ENCODE data around the gene MECP2.
A peak's percentile ranks its signal among the peaks of the same experiment; 100 is the strongest.

The MECP2 gene

DNA sequence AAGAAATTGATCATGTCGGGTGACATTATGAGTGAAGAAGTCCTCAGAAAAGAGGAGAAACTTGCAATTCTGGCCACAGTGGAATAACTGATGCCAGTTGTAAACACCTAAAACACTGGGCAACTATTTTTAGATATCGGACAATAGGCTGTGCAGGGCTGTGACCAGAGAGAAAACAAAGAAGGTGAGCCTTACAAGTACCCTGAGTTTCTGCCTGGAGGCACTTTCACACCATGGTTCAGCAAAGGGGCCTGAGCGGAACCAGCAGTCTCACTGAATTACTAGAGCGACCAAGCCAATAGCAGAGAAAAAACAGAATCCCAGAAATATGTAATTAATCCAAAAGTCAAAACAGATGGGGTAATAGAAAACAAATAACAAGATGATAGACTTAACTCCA, 89.0 kb downstream of the MECP2 start:
- no peak for ATAC-seq
- TF ChIP-seq ZNF565 (CRISPR knock-in tag; conservative IDR thresholded peaks at IDR 0.05; ENCODE audit: low read depth) (no peak), TCF4 (CRISPR knock-in tag; IDR thresholded peaks at IDR 0.05; ENCODE audit: borderline replicate concordance) (peak; percentile 55)

DNA sequence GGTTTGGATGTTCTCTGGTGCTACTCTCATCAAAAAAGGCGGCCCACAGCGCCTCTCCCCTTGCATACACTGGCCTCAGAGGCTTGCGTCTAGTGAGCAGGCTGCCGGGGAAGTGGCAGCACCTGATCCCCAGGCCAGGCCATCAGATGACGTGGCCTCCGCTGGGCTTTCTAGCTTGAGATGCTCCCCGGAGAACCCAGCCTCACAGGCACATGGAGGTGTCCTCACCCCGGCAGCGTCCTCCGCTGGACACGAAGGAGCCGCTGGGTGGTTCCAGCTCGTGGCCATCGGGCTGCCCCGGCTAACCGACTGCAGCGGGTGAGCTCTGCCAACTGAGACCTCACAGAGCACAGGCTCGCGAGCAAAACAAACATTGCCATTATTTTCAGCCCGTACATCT, 90.6 kb downstream of the MECP2 start:
- TF ChIP-seq ZNF70 (CRISPR knock-in tag; IDR thresholded peaks at IDR 0.05) = no peak
- TF ChIP-seq ESRRG (CRISPR knock-in tag; IDR thresholded peaks at IDR 0.05) = no peak
- no peak for TF ChIP-seq GLIS3 (CRISPR knock-in tag; IDR thresholded peaks at IDR 0.05)
- TF ChIP-seq TCF4 (CRISPR knock-in tag; IDR thresholded peaks at IDR 0.05; ENCODE audit: borderline replicate concordance) = no peak
- no peak for TF ChIP-seq ZFP3 (CRISPR knock-in tag; IDR thresholded peaks at IDR 0.05)
- TF ChIP-seq ISL1 (CRISPR knock-in tag; IDR thresholded peaks at IDR 0.05) = no peak
- TF ChIP-seq RARB (CRISPR knock-in tag; IDR thresholded peaks at IDR 0.05) = no peak
- no peak for TF ChIP-seq ZNF8 (CRISPR knock-in tag; IDR thresholded peaks at IDR 0.05)
- no peak for TF ChIP-seq OSR1 (CRISPR knock-in tag; IDR thresholded peaks at IDR 0.05)
- TF ChIP-seq, protein P1, sequence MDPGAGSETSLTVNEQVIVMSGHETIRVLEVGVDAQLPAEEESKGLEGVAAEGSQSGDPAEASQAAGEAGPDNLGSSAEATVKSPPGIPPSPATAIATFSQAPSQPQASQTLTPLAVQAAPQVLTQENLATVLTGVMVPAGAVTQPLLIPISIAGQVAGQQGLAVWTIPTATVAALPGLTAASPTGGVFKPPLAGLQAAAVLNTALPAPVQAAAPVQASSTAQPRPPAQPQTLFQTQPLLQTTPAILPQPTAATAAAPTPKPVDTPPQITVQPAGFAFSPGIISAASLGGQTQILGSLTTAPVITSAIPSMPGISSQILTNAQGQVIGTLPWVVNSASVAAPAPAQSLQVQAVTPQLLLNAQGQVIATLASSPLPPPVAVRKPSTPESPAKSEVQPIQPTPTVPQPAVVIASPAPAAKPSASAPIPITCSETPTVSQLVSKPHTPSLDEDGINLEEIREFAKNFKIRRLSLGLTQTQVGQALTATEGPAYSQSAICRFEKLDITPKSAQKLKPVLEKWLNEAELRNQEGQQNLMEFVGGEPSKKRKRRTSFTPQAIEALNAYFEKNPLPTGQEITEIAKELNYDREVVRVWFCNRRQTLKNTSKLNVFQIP (CRISPR knock-in tag; IDR thresholded peaks at IDR 0.05; ENCODE audit: borderline replicate concordance, low read depth) = no peak
- no peak for TF ChIP-seq CSDC2 (CRISPR knock-in tag; IDR thresholded peaks at IDR 0.05)
- TF ChIP-seq BACH2 (CRISPR knock-in tag; IDR thresholded peaks at IDR 0.05; ENCODE audit: borderline replicate concordance) = no peak
- TF ChIP-seq ZC3H10 (CRISPR knock-in tag; IDR thresholded peaks at IDR 0.05) = no peak
- TF ChIP-seq, protein P2, sequence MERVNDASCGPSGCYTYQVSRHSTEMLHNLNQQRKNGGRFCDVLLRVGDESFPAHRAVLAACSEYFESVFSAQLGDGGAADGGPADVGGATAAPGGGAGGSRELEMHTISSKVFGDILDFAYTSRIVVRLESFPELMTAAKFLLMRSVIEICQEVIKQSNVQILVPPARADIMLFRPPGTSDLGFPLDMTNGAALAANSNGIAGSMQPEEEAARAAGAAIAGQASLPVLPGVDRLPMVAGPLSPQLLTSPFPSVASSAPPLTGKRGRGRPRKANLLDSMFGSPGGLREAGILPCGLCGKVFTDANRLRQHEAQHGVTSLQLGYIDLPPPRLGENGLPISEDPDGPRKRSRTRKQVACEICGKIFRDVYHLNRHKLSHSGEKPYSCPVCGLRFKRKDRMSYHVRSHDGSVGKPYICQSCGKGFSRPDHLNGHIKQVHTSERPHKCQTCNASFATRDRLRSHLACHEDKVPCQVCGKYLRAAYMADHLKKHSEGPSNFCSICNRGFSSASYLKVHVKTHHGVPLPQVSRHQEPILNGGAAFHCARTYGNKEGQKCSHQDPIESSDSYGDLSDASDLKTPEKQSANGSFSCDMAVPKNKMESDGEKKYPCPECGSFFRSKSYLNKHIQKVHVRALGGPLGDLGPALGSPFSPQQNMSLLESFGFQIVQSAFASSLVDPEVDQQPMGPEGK (CRISPR knock-in tag; IDR thresholded peaks at IDR 0.05; ENCODE audit: borderline replicate concordance) = no peak
- no peak for TF ChIP-seq SNAI2 (CRISPR knock-in tag; IDR thresholded peaks at IDR 0.05)
- TF ChIP-seq PPARA (CRISPR knock-in tag; IDR thresholded peaks at IDR 0.05; ENCODE audit: borderline replicate concordance) = no peak
- TF ChIP-seq TOX (CRISPR knock-in tag; IDR thresholded peaks at IDR 0.05; ENCODE audit: borderline replicate concordance) = no peak

DNA sequence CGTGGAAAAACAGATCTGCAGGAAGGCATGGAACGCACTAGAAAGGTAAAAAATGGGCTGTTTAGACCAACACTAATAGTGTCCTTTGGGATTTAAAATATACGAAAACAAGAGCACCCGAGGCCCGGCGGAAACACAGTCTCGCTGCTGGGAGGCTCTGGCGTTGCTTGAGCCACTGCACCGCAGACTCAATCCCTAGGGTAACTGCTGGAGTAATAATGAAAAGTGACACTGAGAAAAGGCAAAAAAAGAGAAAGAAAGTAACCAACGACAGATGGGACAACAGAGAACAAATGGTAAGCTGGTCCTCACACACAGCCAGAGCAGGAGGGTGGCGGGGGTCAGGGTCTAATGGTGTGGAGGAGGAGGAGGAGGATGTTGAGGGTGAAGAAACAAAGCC, 93.2 kb downstream of the MECP2 start:
- ATAC-seq = no peak

More for the DNA sequence above, 90.6 kb downstream of the MECP2 start:
- ATAC-seq = peak; percentile 5; the same call in 1 of the 3 replicates

DNA sequence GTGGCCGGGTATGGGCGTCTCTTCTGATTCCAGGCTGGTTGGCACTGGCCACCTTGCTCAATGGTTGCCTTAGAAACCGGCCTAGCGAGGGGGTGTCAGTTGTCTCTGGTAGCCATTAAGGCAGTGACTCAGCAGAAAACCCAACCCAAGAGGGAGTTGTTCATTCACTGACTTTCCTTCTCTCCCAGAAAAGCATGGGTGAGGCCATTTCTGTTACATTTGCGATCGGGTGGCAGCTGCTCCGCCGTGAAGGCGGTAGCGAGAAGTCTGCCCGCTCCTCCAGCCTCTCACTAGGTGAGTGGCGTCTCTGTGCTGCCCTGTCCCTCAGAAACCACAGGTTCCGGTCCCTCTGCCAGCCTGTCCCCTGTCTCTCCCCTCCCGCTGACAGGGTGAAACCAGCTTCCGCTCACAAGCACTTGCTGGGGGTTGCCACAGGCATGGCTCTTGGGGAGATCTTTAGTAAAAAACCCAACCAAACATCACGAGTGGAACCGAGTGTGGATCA, 95.2 kb downstream of the MECP2 start:
- TF ChIP-seq ZNF70 (CRISPR knock-in tag; IDR thresholded peaks at IDR 0.05) (no peak), SNAI2 (CRISPR knock-in tag; IDR thresholded peaks at IDR 0.05) (0 out of 2 replicates have a peak, but pooled peaks have one; percentile 52), CSDC2 (CRISPR knock-in tag; IDR thresholded peaks at IDR 0.05) (0 out of 2 replicates have a peak, but pooled peaks have one; percentile 61)
- ATAC-seq = peak; percentile 77

More for the DNA sequence above, 93.2 kb downstream of the MECP2 start:
- TF ChIP-seq, protein P2 (CRISPR knock-in tag; IDR thresholded peaks at IDR 0.05; ENCODE audit: borderline replicate concordance) = no peak
- TF ChIP-seq, protein P1 (CRISPR knock-in tag; IDR thresholded peaks at IDR 0.05; ENCODE audit: borderline replicate concordance, low read depth) = no peak

DNA sequence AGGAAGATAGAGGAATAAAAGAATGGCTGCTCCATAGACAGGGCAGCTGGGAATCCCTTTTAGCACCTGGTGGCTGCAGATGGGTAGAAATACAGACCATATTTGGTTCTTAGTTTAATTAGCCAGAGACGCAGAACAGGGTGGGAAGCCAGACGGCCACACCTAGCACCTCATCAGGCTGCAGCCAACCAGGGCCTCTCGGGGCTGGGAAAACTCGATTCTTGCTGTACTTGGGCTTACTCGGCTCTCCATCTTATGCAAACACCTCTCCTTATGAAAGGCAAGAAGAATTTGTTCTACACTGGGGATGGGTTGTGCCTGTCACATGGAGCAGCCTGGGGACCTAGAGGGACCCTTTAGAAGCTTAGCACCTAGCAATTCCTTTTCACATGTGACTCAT, 97.5 kb downstream of the MECP2 start:
- TF ChIP-seq ZNF70 (CRISPR knock-in tag; IDR thresholded peaks at IDR 0.05) (no peak), ZNF8 (CRISPR knock-in tag; IDR thresholded peaks at IDR 0.05) (no peak), TCF4 (CRISPR knock-in tag; IDR thresholded peaks at IDR 0.05; ENCODE audit: borderline replicate concordance) (no peak)
- TF ChIP-seq, protein P3, sequence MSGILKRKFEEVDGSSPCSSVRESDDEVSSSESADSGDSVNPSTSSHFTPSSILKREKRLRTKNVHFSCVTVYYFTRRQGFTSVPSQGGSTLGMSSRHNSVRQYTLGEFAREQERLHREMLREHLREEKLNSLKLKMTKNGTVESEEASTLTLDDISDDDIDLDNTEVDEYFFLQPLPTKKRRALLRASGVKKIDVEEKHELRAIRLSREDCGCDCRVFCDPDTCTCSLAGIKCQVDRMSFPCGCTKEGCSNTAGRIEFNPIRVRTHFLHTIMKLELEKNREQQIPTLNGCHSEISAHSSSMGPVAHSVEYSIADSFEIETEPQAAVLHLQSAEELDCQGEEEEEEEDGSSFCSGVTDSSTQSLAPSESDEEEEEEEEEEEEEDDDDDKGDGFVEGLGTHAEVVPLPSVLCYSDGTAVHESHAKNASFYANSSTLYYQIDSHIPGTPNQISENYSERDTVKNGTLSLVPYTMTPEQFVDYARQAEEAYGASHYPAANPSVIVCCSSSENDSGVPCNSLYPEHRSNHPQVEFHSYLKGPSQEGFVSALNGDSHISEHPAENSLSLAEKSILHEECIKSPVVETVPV (CRISPR knock-in tag; IDR thresholded peaks at IDR 0.05) = no peak
- ATAC-seq = no peak

Measured in SK-N-SH treated with all-trans-retinoic acid at 6 μM for 48 hours (cell line).